HEK293 (cell line): ENCODE measurements around the gene CDH18.

ENCODE experiments used
- HOXA7 ChIP-seq: sonication (generic); formaldehyde crosslinking; IDR thresholded peaks from 2 replicates; pipeline ENCODE4 v1.8.1; 2022; ENCODE audit warnings: missing genetic modification reagents, borderline replicate concordance
- SETDB1 ChIP-seq: IDR thresholded peaks from one replicate; pipeline ENCODE4 v1.6.1; 2017; ENCODE audit warnings: mild to moderate bottlenecking, low read length, moderate library complexity, mixed read lengths; ENCODE audit not compliant: insufficient read length
- SP2 ChIP-seq: fragments of 450-650 bp; formaldehyde crosslinking; IDR thresholded peaks from 2 replicates; pipeline ENCODE4 v1.5.1; 2016; ENCODE audit warnings: missing biosample characterization, missing genetic modification characterization
- ZNF133 ChIP-seq: fragments of 450-650 bp; formaldehyde crosslinking; IDR thresholded peaks from 2 replicates; pipeline ENCODE4 v1.5.1; 2016; ENCODE audit warnings: missing biosample characterization, missing genetic modification characterization
- ZNF146 ChIP-seq: fragments of 450-650 bp; formaldehyde crosslinking; IDR thresholded peaks from 2 replicates; pipeline ENCODE4 v1.5.1; 2016; ENCODE audit warnings: missing biosample characterization, missing genetic modification characterization
- ZNF335 ChIP-seq: fragments of 450-650 bp; formaldehyde crosslinking; conservative IDR thresholded peaks from 2 replicates; pipeline ENCODE4 v1.5.1; 2016; ENCODE audit warnings: missing biosample characterization, missing genetic modification characterization
- ZNF529 ChIP-seq: fragments of 450-650 bp; formaldehyde crosslinking; IDR thresholded peaks from 2 replicates; pipeline ENCODE4 v1.5.1; 2017; ENCODE audit warnings: missing genetic modification characterization, missing biosample characterization; ENCODE audit not compliant: insufficient replicate concordance
- ZNF571 ChIP-seq: fragments of 450-650 bp; formaldehyde crosslinking; IDR thresholded peaks from 2 replicates; pipeline ENCODE4 v1.5.0; 2017; ENCODE audit warnings: missing biosample characterization, missing genetic modification characterization
- ZNF645 ChIP-seq: fragments of 450-650 bp; formaldehyde crosslinking; IDR thresholded peaks from 2 replicates; pipeline ENCODE4; 2016; ENCODE audit warnings: missing biosample characterization, missing genetic modification characterization
- TF ChIP-seq, protein P1 (sequence below): fragments of 450-650 bp; formaldehyde crosslinking; IDR thresholded peaks from 2 replicates; pipeline ENCODE4 v1.5.1; 2016; ENCODE audit warnings: missing biosample characterization, missing genetic modification characterization
- TF ChIP-seq, protein P2 (sequence below): fragments of 450-650 bp; formaldehyde crosslinking; IDR thresholded peaks from 2 replicates; pipeline ENCODE4 v1.5.1; 2016; ENCODE audit warnings: missing biosample characterization, missing genetic modification characterization
- TF ChIP-seq, protein P3 (sequence below): fragments of 450-650 bp; formaldehyde crosslinking; IDR thresholded peaks from 2 replicates; pipeline ENCODE4 v1.5.0; 2017; ENCODE audit warnings: missing biosample characterization, missing genetic modification characterization, borderline replicate concordance
- TF ChIP-seq, protein P4 (sequence below): fragments of 450-650 bp; formaldehyde crosslinking; IDR thresholded peaks from 2 replicates; pipeline ENCODE4 v1.5.1; 2016; ENCODE audit warnings: missing biosample characterization, missing genetic modification characterization

GRCh38 chr5:19745247-19745646, 242.8 kb downstream of the CDH18 start:
- TF ChIP-seq, protein P1, sequence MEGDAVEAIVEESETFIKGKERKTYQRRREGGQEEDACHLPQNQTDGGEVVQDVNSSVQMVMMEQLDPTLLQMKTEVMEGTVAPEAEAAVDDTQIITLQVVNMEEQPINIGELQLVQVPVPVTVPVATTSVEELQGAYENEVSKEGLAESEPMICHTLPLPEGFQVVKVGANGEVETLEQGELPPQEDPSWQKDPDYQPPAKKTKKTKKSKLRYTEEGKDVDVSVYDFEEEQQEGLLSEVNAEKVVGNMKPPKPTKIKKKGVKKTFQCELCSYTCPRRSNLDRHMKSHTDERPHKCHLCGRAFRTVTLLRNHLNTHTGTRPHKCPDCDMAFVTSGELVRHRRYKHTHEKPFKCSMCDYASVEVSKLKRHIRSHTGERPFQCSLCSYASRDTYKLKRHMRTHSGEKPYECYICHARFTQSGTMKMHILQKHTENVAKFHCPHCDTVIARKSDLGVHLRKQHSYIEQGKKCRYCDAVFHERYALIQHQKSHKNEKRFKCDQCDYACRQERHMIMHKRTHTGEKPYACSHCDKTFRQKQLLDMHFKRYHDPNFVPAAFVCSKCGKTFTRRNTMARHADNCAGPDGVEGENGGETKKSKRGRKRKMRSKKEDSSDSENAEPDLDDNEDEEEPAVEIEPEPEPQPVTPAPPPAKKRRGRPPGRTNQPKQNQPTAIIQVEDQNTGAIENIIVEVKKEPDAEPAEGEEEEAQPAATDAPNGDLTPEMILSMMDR (tag by site-specific recombination): no peak
- no peak for TF ChIP-seq HOXA7
- TF ChIP-seq SETDB1: no peak
- TF ChIP-seq, protein P2, sequence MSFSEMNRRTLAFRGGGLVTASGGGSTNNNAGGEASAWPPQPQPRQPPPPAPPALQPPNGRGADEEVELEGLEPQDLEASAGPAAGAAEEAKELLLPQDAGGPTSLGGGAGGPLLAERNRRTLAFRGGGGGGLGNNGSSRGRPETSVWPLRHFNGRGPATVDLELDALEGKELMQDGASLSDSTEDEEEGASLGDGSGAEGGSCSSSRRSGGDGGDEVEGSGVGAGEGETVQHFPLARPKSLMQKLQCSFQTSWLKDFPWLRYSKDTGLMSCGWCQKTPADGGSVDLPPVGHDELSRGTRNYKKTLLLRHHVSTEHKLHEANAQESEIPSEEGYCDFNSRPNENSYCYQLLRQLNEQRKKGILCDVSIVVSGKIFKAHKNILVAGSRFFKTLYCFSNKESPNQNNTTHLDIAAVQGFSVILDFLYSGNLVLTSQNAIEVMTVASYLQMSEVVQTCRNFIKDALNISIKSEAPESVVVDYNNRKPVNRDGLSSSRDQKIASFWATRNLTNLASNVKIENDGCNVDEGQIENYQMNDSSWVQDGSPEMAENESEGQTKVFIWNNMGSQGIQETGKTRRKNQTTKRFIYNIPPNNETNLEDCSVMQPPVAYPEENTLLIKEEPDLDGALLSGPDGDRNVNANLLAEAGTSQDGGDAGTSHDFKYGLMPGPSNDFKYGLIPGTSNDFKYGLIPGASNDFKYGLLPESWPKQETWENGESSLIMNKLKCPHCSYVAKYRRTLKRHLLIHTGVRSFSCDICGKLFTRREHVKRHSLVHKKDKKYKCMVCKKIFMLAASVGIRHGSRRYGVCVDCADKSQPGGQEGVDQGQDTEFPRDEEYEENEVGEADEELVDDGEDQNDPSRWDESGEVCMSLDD (tag by site-specific recombination): no peak
- TF ChIP-seq, protein P3, sequence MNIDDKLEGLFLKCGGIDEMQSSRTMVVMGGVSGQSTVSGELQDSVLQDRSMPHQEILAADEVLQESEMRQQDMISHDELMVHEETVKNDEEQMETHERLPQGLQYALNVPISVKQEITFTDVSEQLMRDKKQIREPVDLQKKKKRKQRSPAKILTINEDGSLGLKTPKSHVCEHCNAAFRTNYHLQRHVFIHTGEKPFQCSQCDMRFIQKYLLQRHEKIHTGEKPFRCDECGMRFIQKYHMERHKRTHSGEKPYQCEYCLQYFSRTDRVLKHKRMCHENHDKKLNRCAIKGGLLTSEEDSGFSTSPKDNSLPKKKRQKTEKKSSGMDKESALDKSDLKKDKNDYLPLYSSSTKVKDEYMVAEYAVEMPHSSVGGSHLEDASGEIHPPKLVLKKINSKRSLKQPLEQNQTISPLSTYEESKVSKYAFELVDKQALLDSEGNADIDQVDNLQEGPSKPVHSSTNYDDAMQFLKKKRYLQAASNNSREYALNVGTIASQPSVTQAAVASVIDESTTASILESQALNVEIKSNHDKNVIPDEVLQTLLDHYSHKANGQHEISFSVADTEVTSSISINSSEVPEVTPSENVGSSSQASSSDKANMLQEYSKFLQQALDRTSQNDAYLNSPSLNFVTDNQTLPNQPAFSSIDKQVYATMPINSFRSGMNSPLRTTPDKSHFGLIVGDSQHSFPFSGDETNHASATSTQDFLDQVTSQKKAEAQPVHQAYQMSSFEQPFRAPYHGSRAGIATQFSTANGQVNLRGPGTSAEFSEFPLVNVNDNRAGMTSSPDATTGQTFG (tag by site-specific recombination): no peak
- no peak for TF ChIP-seq ZNF645 (tag by site-specific recombination)
- TF ChIP-seq SP2 (tag by site-specific recombination): no peak
- no peak for TF ChIP-seq ZNF529 (tag by site-specific recombination)
- no peak for TF ChIP-seq ZNF133 (tag by site-specific recombination)
- no peak for TF ChIP-seq ZNF335
- TF ChIP-seq, protein P4, sequence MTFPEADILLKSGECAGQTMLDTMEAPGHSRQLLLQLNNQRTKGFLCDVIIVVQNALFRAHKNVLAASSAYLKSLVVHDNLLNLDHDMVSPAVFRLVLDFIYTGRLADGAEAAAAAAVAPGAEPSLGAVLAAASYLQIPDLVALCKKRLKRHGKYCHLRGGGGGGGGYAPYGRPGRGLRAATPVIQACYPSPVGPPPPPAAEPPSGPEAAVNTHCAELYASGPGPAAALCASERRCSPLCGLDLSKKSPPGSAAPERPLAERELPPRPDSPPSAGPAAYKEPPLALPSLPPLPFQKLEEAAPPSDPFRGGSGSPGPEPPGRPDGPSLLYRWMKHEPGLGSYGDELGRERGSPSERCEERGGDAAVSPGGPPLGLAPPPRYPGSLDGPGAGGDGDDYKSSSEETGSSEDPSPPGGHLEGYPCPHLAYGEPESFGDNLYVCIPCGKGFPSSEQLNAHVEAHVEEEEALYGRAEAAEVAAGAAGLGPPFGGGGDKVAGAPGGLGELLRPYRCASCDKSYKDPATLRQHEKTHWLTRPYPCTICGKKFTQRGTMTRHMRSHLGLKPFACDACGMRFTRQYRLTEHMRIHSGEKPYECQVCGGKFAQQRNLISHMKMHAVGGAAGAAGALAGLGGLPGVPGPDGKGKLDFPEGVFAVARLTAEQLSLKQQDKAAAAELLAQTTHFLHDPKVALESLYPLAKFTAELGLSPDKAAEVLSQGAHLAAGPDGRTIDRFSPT (tag by site-specific recombination): no peak
- no peak for TF ChIP-seq ZNF146 (tag by site-specific recombination)
- no peak for TF ChIP-seq ZNF571 (tag by site-specific recombination)
